Natural killer cell treated with Interleukin-12 subunit alpha and Interleukin-12 subunit beta and Interleukin-15 and Interleukin-18, amount 100 ng/mL, for 72 hours (primary cell): ENCODE data around the gene AKAP10. TPM values are rescaled to one million over a fixed set of nuclear protein-coding genes. Genes with fewer than 3 reads are reported as not detected.
"Not testable (repeated sequence)": the region's sequence is repeated elsewhere in the genome, so short reads cannot be mapped to it uniquely, and the experiment has no call there.

Source experiments
- ATAC-seq, 2 donors: fragments of 150-1000 bp; cut with Tn5 transposase in 1 of 2; sonication (Bioruptor Pico), chemical (Tn5 transposase) in 1 of 2; 2 replicates each; pipeline ENCODE4 v1.10.0; 2021
- DNase-seq: peaks from one replicate; pipeline ENCODE4 v3.0.0; 2022; ENCODE audit warnings: low spot score
- H3K27ac Mint-ChIP-seq, 2 donors: 1 replicate in 1 of 2; 2 replicates in 1 of 2; pipeline ENCODE4 v1.8.0; 2022; ENCODE audit warnings: mixed read lengths in 2 of 2, mild to moderate bottlenecking in 1 of 2, moderate library complexity in 1 of 2
- H3K27me3 Mint-ChIP-seq, 2 donors: 1 replicate in 1 of 2; 2 replicates in 1 of 2; pipeline ENCODE4 v1.8.0; 2022; ENCODE audit warnings: mixed read lengths in 2 of 2
- H3K36me3 Mint-ChIP-seq: one replicate; pipeline ENCODE4 v1.8.0; 2022; ENCODE audit warnings: mixed read lengths
- H3K4me1 Mint-ChIP-seq, 2 donors: 1 replicate in 1 of 2; 2 replicates in 1 of 2; pipeline ENCODE4 v1.8.0; 2022; ENCODE audit warnings: low read depth in 2 of 2, mixed read lengths in 2 of 2, mild to moderate bottlenecking in 1 of 2
- H3K4me3 Mint-ChIP-seq: one replicate; pipeline ENCODE4 v1.8.0; 2022; ENCODE audit warnings: mixed read lengths
- H3K9me3 Mint-ChIP-seq: 2 replicates; pipeline ENCODE4 v1.8.0; 2022; ENCODE audit warnings: mixed read lengths
- total RNA-seq, 2 donors: library from RNA; stranded (reverse); gene quantifications; one replicate each; pipeline ENCODE4 v1.2.3, GENCODE V29; 2022

Gene AKAP10
- total RNA-seq, result 10 to 100 TPM; 46.0 to 66.7 TPM

GRCh38 chr17:19977293-19978208 lies at the start of gene AKAP10:
Gene AKAP10, minus strand, starts transcription at chr17:19977828. Its CDS starts 149 bp downstream, at chr17:19977679.
- Mint-ChIP-seq H3K4me1 (peaks cover 36% of the 10 kb centered on the region in 2 donors), H3K27me3 (peaks cover 0 to 2% of the 10 kb centered on the region in 2 donors), H3K9me3 (no peaks in the 10 kb centered on the region), H3K4me3 (peak within 1 kb of the TSS; percentile 87), H3K36me3 (peaks cover 10% of the 10 kb centered on the region), H3K27ac (peak within 1 kb of the TSS; percentile 96)
- DNase-seq (peak; percentile 96), ATAC-seq (peak; percentile 94 to 96)

GRCh38 chr17:20026960-20027359 lies 49.3 kb upstream of the AKAP10 start:
- Mint-ChIP-seq H3K9me3 (no peaks in the 10 kb centered on the region), H3K4me3 (no peak overlapping the region), H3K27me3 (peaks cover 0 to 3% of the 10 kb centered on the region in 2 donors), H3K36me3 (no peaks in the 10 kb centered on the region), H3K27ac (no peak overlapping the region), H3K4me1 (peaks cover 0 to 5% of the 10 kb centered on the region in 2 donors)
- ATAC-seq, result no peak
- no peak for DNase-seq

- no peaks in the 10 kb centered on the region for H3K9me3 Mint-ChIP-seq
- H3K27me3 Mint-ChIP-seq, result peaks cover 0 to 3% of the 10 kb centered on the region in 2 donors
- ATAC-seq, result no peak
- DNase-seq, result no peak
- no peak overlapping the region for H3K4me3 Mint-ChIP-seq
- H3K36me3 Mint-ChIP-seq, result no peaks in the 10 kb centered on the region
- H3K4me1 Mint-ChIP-seq, result no peaks in the 10 kb centered on the region
- no peak overlapping the region for H3K27ac Mint-ChIP-seq
Observed at GRCh38 chr17:20022701-20023100, 45.1 kb upstream of the AKAP10 start.

GRCh38 chr17:20016475-20016992 lies 38.9 kb upstream of the AKAP10 start:
- H3K9me3 Mint-ChIP-seq, H3K4me3 Mint-ChIP-seq, H3K4me1 Mint-ChIP-seq, DNase-seq, H3K27ac Mint-ChIP-seq, H3K36me3 Mint-ChIP-seq, ATAC-seq: not testable (repeated sequence)
- peaks cover 10 to 11% of the 10 kb centered on the region in 2 donors for H3K27me3 Mint-ChIP-seq

- Mint-ChIP-seq H3K36me3 (no peaks in the 10 kb centered on the region), H3K9me3 (no peaks in the 10 kb centered on the region), H3K4me1 (peaks cover 14 to 22% of the 10 kb centered on the region in 2 donors), H3K27ac (no peak overlapping the region), H3K4me3 (no peak overlapping the region), H3K27me3 (peaks cover 21 to 33% of the 10 kb centered on the region in 2 donors)
- no peak for DNase-seq
- no peak for ATAC-seq
Observed at GRCh38 chr17:20012017-20012536, 34.4 kb upstream of the AKAP10 start.

- peak overlapping the region; percentile 82 for H3K4me3 Mint-ChIP-seq
- no peak overlapping the region for H3K27ac Mint-ChIP-seq
- H3K27me3 Mint-ChIP-seq, result peaks cover 30 to 44% of the 10 kb centered on the region in 2 donors
- DNase-seq (no peak), ATAC-seq (no peak)
- H3K9me3 Mint-ChIP-seq, result no peaks in the 10 kb centered on the region
- H3K36me3 Mint-ChIP-seq, result no peaks in the 10 kb centered on the region
- H3K4me1 Mint-ChIP-seq, result peaks cover 14 to 22% of the 10 kb centered on the region in 2 donors
Observed at GRCh38 chr17:20010936-20011335, 33.3 kb upstream of the AKAP10 start.

GRCh38 chr17:20010099-20010863 lies 32.7 kb upstream of the AKAP10 start:
- Mint-ChIP-seq H3K4me1 (peaks cover 14 to 22% of the 10 kb centered on the region in 2 donors), H3K4me3 (peak overlapping the region; percentile 82), H3K9me3 (no peaks in the 10 kb centered on the region), H3K27ac (no peak overlapping the region), H3K27me3 (peaks cover 30 to 45% of the 10 kb centered on the region in 2 donors), H3K36me3 (no peaks in the 10 kb centered on the region)
- DNase-seq (no peak), ATAC-seq (no peak)

- peaks cover 14 to 22% of the 10 kb centered on the region in 2 donors for H3K4me1 Mint-ChIP-seq
- H3K9me3 Mint-ChIP-seq, result no peaks in the 10 kb centered on the region
- DNase-seq (peak; percentile 91), ATAC-seq (peak; percentile 97 to 99)
- H3K36me3 Mint-ChIP-seq, result no peaks in the 10 kb centered on the region
- H3K4me3 Mint-ChIP-seq, result peak within 1 kb of the TSS; percentile 93
- peak within 1 kb of the TSS in 1 of 2 donors; percentile 49 for H3K27ac Mint-ChIP-seq
- H3K27me3 Mint-ChIP-seq, result peaks cover 34 to 52% of the 10 kb centered on the region in 2 donors
Observed at GRCh38 chr17:20009302-20010098, 31.9 kb upstream of the AKAP10 start, which contains the start of gene SPECC1. Gene SPECC1, plus strand, starts transcription at chr17:20009359. Its CDS starts 87,293 bp downstream, at chr17:20096652.

GRCh38 chr17:20009052-20009301 lies 31.3 kb upstream of the AKAP10 start:
- no peaks in the 10 kb centered on the region for H3K36me3 Mint-ChIP-seq
- no peak for DNase-seq
- peaks cover 14 to 22% of the 10 kb centered on the region in 2 donors for H3K4me1 Mint-ChIP-seq
- ATAC-seq, result no peak
- H3K27ac Mint-ChIP-seq, result peak overlapping the region in 1 of 2 donors; percentile 49
- no peaks in the 10 kb centered on the region for H3K9me3 Mint-ChIP-seq
- H3K4me3 Mint-ChIP-seq, result peak overlapping the region; percentile 93
- peaks cover 34 to 53% of the 10 kb centered on the region in 2 donors for H3K27me3 Mint-ChIP-seq

- Mint-ChIP-seq H3K4me3 (peak overlapping the region; percentile 93), H3K4me1 (peaks cover 14 to 22% of the 10 kb centered on the region in 2 donors), H3K9me3 (no peaks in the 10 kb centered on the region), H3K27ac (peak overlapping the region in 1 of 2 donors; percentile 49), H3K27me3 (peaks cover 34 to 53% of the 10 kb centered on the region in 2 donors), H3K36me3 (no peaks in the 10 kb centered on the region)
- DNase-seq, result peak; percentile 65
- peak; percentile 57 to 58 for ATAC-seq
Observed at GRCh38 chr17:20008242-20009051, 30.8 kb upstream of the AKAP10 start.

GRCh38 chr17:19996502-19996901 lies 18.9 kb upstream of the AKAP10 start:
- DNase-seq, result no peak
- Mint-ChIP-seq H3K27ac (no peak overlapping the region), H3K4me1 (peaks cover 0 to 2% of the 10 kb centered on the region in 2 donors), H3K4me3 (no peak overlapping the region), H3K36me3 (no peaks in the 10 kb centered on the region), H3K27me3 (peaks cover 12 to 22% of the 10 kb centered on the region in 2 donors), H3K9me3 (no peaks in the 10 kb centered on the region)
- no peak for ATAC-seq

GRCh38 chr17:19996086-19996485 lies 18.5 kb upstream of the AKAP10 start:
- Mint-ChIP-seq H3K9me3 (no peaks in the 10 kb centered on the region), H3K4me1 (peaks cover 0 to 2% of the 10 kb centered on the region in 2 donors), H3K27me3 (peaks cover 15 to 22% of the 10 kb centered on the region in 2 donors), H3K36me3 (no peaks in the 10 kb centered on the region), H3K27ac (no peak overlapping the region), H3K4me3 (no peak overlapping the region)
- DNase-seq (no peak), ATAC-seq (no peak)
